HG03575 (cell line): ENCODE data around the gene TEX14.

ENCODE experiments used
- ATAC-seq: cut with Tn5 transposase; IDR thresholded peaks from one replicate; pipeline ENCODE4 v1.9.1; 2021; ENCODE audit not compliant: unreplicated experiment, insufficient number of reproducible peaks, low FRiP score; ENCODE audit errors: extremely low read depth

Gene TEX14, protein sequence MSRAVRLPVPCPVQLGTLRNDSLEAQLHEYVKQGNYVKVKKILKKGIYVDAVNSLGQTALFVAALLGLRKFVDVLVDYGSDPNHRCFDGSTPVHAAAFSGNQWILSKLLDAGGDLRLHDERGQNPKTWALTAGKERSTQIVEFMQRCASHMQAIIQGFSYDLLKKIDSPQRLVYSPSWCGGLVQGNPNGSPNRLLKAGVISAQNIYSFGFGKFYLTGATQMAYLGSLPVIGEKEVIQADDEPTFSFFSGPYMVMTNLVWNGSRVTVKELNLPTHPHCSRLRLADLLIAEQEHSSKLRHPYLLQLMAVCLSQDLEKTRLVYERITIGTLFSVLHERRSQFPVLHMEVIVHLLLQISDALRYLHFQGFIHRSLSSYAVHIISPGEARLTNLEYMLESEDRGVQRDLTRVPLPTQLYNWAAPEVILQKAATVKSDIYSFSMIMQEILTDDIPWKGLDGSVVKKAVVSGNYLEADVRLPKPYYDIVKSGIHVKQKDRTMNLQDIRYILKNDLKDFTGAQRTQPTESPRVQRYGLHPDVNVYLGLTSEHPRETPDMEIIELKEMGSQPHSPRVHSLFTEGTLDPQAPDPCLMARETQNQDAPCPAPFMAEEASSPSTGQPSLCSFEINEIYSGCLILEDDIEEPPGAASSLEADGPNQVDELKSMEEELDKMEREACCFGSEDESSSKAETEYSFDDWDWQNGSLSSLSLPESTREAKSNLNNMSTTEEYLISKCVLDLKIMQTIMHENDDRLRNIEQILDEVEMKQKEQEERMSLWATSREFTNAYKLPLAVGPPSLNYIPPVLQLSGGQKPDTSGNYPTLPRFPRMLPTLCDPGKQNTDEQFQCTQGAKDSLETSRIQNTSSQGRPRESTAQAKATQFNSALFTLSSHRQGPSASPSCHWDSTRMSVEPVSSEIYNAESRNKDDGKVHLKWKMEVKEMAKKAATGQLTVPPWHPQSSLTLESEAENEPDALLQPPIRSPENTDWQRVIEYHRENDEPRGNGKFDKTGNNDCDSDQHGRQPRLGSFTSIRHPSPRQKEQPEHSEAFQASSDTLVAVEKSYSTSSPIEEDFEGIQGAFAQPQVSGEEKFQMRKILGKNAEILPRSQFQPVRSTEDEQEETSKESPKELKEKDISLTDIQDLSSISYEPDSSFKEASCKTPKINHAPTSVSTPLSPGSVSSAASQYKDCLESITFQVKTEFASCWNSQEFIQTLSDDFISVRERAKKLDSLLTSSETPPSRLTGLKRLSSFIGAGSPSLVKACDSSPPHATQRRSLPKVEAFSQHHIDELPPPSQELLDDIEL (N-terminal part only)

GRCh38 chr17:58691701-58692238, at the start of gene TEX14:
Gene TEX14 (minus strand): TSS chr17:58692045. CDS start chr17:58652001, 40,044 bp downstream.
- ATAC-seq: no peak

- ATAC-seq: no peak
These were observed 49.3 kb upstream of the TEX14 start for GRCh38 chr17:58741121-58741625.

GRCh38 chr17:58734811-58735210, 43.0 kb upstream of the TEX14 start:
- ATAC-seq: no peak

GRCh38 chr17:58734040-58734439, 42.2 kb upstream of the TEX14 start:
- ATAC-seq: no peak

GRCh38 chr17:58730937-58731336, 39.1 kb upstream of the TEX14 start:
- ATAC-seq: no peak

DNA sequence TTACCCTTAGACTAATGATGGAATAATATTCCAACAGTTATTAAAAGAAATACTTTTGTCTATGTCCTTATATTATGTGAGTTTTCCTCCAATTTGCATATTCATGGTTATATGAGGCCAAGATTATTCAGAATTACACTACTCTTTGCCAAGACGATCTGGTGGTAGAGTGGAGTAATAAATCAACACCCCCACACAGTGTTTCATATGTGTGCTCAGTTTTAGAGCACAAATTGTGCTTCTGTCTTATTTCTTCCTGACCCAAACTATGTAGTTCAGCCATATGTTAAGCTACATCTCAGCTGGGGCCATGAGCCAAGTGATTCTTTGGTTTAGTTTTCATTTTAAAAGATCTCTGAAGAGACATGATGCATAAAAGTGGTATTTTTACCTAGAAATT, 37.0 kb upstream of the TEX14 start:
- no peak for ATAC-seq

- no peak for ATAC-seq
These were observed 30.9 kb upstream of the TEX14 start for GRCh38 chr17:58722696-58723095.

DNA sequence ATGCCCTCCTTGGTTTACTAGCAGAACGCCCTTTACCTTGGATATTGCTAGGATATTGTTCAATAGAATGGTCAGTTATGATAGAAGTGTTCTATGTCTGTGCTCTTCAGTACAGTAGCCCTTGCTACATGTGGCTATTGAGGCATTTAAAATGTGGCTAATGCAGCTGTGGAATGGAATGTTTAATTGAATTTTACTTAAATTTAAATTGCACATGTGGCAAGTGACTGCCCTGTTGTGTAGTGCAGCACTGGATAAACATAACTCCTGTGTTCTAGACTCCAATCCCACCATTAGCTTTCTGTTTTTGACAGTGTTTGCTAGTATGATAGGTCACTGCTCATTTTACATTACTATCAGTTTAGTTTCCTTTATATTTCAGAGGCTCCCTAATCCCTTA, 30.4 kb upstream of the TEX14 start:
- no peak for ATAC-seq

- no peak for ATAC-seq
These were observed 19.2 kb upstream of the TEX14 start for GRCh38 chr17:58710948-58711552.

- ATAC-seq: no peak
These were observed 14.7 kb upstream of the TEX14 start for GRCh38 chr17:58706351-58707140.

GRCh38 chr17:58703916-58704286, 12.1 kb upstream of the TEX14 start:
- no peak for ATAC-seq

- ATAC-seq: no peak
These were observed 11.5 kb upstream of the TEX14 start for GRCh38 chr17:58703137-58703915.

DNA sequence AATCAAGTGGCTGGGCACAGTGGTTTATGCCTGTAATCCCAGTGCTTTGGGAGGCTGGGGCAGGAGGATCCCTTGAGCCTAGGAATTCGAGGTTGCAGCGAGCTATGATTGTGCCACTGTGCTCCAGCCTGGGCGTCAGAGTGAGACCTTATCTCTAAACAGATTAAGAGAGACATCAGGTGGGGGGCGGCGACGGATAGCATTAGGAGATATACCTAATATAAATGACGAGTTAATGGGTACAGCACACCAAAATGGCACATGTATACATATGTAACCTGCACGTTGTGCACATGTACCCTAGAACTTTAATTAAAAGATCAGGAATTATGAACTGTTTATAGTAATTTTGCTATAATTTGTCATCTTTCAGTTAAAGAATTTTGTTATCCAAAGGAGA, 10.9 kb upstream of the TEX14 start:
- no peak for ATAC-seq

DNA sequence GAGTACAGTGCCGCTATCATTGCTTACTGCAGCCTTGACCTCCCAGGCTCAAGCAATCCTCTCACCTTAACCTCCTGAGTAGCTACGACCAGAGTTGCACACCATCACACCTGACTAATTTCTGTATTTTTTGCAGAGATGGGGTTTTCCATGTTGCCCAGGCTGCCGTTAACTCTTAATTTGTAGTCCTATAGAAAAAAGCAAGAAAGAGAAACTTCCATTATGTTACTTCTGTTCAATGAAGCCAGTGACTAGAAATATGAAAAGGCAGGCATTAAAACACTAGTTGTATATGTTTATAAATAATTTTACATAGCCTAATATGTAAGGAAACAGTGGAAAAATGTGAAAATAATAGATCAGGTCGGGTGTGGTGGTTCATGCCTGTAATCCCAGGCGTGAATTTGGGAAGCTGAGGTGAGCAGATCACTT, 10.2 kb upstream of the TEX14 start:
- ATAC-seq: no peak

DNA sequence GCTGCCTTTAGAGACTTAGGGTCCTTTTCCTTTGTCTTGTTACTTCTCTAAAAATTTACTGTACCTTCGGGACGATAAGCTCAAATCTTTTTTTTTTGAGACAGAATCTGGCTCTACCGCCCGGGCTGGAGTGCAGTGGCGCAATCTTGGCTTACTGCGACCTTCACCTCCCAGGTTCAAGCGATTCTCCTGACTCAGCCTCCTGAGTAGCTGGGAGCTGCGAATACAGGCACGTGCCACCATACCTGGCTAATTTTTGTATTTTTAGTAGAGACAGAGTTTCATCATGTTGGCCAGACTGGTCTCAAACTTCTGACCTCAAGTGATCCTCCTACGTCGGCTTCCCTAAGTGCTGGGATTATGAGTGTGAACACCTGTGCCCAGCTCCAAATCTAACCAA, 7.9 kb upstream of the TEX14 start:
- ATAC-seq: no peak

DNA sequence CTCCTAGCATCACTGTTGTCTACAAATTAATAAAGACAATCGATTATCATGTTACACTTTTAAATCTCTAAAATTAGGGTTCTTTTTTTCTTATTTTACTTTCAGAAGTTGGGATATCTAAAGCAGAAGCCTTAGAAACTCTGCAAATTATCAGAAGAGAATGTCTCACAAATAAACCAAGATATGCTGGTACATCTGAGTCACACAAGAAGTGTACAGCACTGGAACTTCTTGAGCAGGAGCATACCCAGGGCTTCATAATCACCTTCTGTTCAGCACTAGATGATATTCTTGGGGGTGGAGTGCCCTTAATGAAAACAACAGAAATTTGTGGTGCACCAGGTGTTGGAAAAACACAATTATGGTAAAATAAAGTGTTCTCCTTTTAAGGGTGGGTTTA, 3.0 kb upstream of the TEX14 start:
- ATAC-seq: no peak

- no peak for ATAC-seq
These were observed 2.5 kb upstream of the TEX14 start for GRCh38 chr17:58694302-58694701.
